C4-2B (cell line): ENCODE results near the gene HCST.

ENCODE experiments used
- H3K27ac ChIP-seq: fragments of 450-650 bp; 2 replicates; pipeline ENCODE4 v1.5.1; 2017
- ZFX ChIP-seq: fragments of 450-650 bp; IDR thresholded peaks from 2 replicates; pipeline ENCODE4 v1.6.1; 2017
- TF ChIP-seq, protein P1 (sequence below): fragments of 450-650 bp; conservative IDR thresholded peaks from 2 replicates; pipeline ENCODE4 v1.5.1; 2017; ENCODE audit warnings: mild to moderate bottlenecking

The HCST gene

DNA sequence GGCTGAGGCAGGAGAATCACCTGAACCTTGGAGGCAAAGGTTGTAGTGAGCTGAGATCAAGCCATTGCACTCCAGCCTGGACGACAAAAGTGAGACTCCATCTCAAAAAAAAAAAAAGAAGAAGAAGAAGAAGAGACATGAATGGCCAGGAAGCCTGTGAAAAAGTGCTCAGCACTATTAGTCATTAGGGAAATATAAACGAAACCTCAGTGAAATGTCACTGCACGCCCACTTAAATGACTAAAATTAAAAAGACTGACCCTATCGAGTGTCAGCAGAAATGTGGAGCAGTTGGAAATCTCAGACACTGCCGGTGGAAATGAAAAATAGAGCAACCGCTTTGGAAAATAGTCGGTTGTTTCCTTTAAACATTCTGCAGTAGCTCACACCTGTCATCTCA lies 11.3 kb downstream of the HCST start:
- H3K27ac ChIP-seq = no peak overlapping the region
- no peak for TF ChIP-seq ZFX
- TF ChIP-seq, protein P1, sequence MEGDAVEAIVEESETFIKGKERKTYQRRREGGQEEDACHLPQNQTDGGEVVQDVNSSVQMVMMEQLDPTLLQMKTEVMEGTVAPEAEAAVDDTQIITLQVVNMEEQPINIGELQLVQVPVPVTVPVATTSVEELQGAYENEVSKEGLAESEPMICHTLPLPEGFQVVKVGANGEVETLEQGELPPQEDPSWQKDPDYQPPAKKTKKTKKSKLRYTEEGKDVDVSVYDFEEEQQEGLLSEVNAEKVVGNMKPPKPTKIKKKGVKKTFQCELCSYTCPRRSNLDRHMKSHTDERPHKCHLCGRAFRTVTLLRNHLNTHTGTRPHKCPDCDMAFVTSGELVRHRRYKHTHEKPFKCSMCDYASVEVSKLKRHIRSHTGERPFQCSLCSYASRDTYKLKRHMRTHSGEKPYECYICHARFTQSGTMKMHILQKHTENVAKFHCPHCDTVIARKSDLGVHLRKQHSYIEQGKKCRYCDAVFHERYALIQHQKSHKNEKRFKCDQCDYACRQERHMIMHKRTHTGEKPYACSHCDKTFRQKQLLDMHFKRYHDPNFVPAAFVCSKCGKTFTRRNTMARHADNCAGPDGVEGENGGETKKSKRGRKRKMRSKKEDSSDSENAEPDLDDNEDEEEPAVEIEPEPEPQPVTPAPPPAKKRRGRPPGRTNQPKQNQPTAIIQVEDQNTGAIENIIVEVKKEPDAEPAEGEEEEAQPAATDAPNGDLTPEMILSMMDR = no peak

DNA sequence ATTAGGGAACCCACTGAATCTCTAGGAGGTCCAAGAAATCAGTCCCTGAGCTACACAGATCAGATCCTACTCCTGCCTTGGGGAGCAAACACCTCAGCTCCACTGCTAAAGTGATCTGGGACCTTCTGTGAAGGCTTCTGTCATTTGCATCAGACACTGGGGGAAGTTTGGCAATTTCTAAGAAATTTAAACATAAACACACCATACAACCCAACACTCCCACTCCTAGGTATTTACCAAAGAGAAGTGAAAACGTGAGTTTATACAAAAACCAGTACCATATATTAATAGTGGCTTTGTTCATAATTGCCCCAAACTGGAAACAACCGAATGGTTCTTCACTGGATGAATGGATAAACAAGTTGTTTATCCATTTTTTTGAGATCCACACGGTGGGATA lies 13.1 kb downstream of the HCST start:
- no peak for TF ChIP-seq ZFX
- TF ChIP-seq, protein P1 = no peak

DNA sequence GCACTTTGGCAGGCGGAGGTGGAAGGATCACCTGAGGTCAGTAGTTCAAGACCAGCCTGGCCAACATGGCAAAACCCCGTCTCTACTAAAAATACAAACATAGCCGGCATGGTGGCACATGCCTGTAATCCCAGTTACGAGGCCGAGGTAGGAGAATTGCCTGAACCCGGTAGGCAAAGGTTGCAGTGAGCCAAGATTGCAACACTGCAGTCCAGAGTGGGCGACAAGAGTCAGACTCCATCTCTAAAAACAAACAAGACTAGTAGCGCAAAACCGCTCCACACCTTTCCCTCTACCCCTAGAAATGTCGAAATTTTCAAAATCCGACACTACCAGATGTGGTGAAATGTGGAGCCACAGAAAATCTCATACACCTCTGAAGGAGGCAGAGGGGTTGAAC lies 17.0 kb downstream of the HCST start:
- TF ChIP-seq, protein P1 = no peak
- TF ChIP-seq ZFX = no peak

More for the DNA sequence above, 13.1 kb downstream of the HCST start:
- H3K27ac ChIP-seq = no peak overlapping the region

DNA sequence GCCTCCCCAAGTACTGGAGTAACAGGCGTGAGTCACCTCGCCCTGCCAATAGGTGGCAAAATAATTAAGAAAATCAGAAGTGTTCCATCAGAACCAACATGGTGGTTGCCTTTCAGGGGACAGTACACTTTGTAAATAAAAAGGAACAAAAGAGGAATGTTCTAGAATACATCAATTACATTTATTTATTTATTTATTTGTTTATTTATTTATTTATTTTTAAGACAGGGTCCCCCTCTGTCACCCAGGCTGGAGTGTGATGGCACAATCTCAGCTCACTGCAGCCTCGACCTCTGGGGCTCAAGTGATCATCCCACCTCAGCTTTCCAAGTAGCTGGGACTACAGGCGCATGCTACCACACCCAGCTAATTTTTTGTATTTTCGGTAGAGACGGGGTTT lies 18.7 kb downstream of the HCST start:
- TF ChIP-seq, protein P1 = no peak
- no peak for TF ChIP-seq ZFX
- H3K27ac ChIP-seq = no peak overlapping the region

More for the DNA sequence above, 17.0 kb downstream of the HCST start:
- H3K27ac ChIP-seq = no peak overlapping the region

DNA sequence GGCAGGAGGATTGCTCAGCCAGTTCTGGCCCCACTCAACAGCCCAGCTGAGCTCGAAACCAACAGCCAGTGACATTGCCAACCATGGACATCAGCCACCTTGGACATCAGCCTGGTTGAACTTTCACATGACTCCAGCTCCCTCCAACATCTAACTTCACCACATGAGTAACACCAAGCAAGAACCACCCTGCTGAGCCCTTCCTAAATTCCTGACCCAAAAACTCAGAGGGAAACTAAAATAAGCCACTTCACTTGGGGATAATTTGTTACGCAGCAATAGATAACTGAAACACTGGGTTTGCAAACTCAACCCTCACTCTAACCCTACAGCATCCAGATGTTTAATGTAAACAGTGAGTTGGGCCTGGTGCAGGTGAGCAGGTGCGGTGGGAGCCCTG lies 23.2 kb downstream of the HCST start:
- no peak overlapping the region for H3K27ac ChIP-seq
- TF ChIP-seq, protein P1 = no peak
- TF ChIP-seq ZFX = no peak

DNA sequence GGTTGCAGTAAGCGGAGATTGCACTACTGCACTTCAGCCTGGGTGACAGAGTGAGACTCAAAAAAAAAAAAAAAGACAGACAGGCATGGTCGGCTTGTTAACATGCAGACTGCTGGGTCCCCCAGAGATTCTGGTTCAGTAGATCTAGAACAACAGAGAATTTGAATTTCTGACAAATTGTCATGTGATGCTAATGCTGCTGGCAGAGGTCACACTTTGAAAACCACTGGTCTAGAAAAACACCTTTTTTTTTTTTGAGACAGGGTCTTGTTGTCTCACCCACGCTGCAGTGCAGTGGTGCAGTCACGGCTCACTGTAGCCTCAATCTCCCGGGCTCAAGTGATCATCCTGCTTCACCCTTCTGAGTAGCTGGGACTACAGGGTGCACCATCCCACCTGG lies 26.2 kb downstream of the HCST start:
- TF ChIP-seq ZFX = no peak
- TF ChIP-seq, protein P1 = no peak
- no peak overlapping the region for H3K27ac ChIP-seq

DNA sequence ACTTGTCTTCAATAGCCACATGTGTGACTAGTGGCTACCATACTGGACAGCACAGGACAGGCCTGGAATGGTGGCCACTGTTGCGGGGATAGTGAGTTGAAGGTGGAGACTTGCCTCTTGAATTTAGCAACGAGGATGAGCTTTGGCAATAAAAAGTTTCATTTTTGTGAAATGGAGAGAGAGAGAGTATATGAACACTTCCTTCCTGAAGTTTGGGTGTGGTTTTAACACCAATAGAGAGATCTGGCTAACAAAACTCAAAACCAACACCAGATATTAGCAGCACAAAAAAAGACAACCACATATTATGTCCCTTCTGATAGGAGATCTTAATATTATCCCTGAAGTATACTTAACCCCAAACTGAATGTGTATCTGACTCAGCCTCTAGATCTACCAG lies 27.5 kb downstream of the HCST start:
- H3K27ac ChIP-seq = no peak overlapping the region
- TF ChIP-seq ZFX = no peak
- TF ChIP-seq, protein P1 = no peak
